SH-SY5Y (cell line): ENCODE results near the gene BCO2.

Experiments
- GATA2 ChIP-seq: IDR thresholded peaks from 2 replicates; pipeline ENCODE4 v1.6.1; 2011; ENCODE audit warnings: mild to moderate bottlenecking, low read depth, low read length
- GATA3 ChIP-seq: IDR thresholded peaks from 2 replicates; pipeline ENCODE4 v1.6.1; 2011; ENCODE audit warnings: low read depth, mild to moderate bottlenecking, low read length, moderate library complexity

- no peak for TF ChIP-seq GATA2
- no peak for TF ChIP-seq GATA3
Measured at GRCh38 chr11:112226831-112227401, 51.6 kb downstream of the BCO2 start.
